ENCODE results near the gene MT3.
"Not testable (repeated sequence)": the region's sequence is repeated elsewhere in the genome, so short reads cannot be mapped to it uniquely, and the experiment has no call there.

MT3 gene

GRCh38 chr16:56618138-56618537, 28.8 kb downstream of the MT3 start:
- Histone ChIP-seq H3K9me3 (no peaks in the 10 kb centered on the region), H3K27ac (no peak overlapping the region), H3K27me3 (peaks cover 84% of the 10 kb centered on the region), H3K4me1 (ENCODE audit: control insufficient read depth in 1 of 2, insufficient read depth in 1 of 2, low read depth in 1 of 2, low read length in 1 of 2) (peaks cover 9 to 11% of the 10 kb centered on the region in 2 experiments), H3K36me3 (no peaks in the 10 kb centered on the region), H3K4me3 (ENCODE audit: low read depth in 1 of 2, low read length in 1 of 2) (no peak overlapping the region)
- TF ChIP-seq CTCF (IDR thresholded peaks at IDR 0.05): no peak

GRCh38 chr16:56620339-56620897, 31.1 kb downstream of the MT3 start:
- H3K4me1 ChIP-seq (ENCODE audit: control insufficient read depth in 1 of 2, insufficient read depth in 1 of 2, low read depth in 1 of 2, low read length in 1 of 2): peaks cover 9 to 11% of the 10 kb centered on the region in 2 experiments
- peaks cover 99% of the 10 kb centered on the region for H3K27me3 ChIP-seq
- no peaks in the 10 kb centered on the region for H3K36me3 ChIP-seq
- TF ChIP-seq CTCF (IDR thresholded peaks at IDR 0.05): no peak
- H3K4me3 ChIP-seq (ENCODE audit: low read depth in 1 of 2, low read length in 1 of 2): no peak overlapping the region
- H3K9me3 ChIP-seq: no peaks in the 10 kb centered on the region
- H3K27ac ChIP-seq: no peak overlapping the region

- H3K27ac ChIP-seq; H3K9me3 ChIP-seq; H3K4me3 ChIP-seq (ENCODE audit: low read depth in 1 of 2, low read length in 1 of 2); H3K4me1 ChIP-seq (ENCODE audit: control insufficient read depth in 1 of 2, insufficient read depth in 1 of 2, low read depth in 1 of 2, low read length in 1 of 2); H3K36me3 ChIP-seq: not testable (repeated sequence)
- peaks cover 99% of the 10 kb centered on the region for H3K27me3 ChIP-seq
These were observed 32.5 kb downstream of the MT3 start for GRCh38 chr16:56621665-56622445.

GRCh38 chr16:56623184-56623583, 33.9 kb downstream of the MT3 start:
- not testable (repeated sequence) for H3K27ac ChIP-seq; H3K4me3 ChIP-seq (ENCODE audit: low read depth in 1 of 2, low read length in 1 of 2); H3K9me3 ChIP-seq; H3K36me3 ChIP-seq; H3K4me1 ChIP-seq (ENCODE audit: control insufficient read depth in 1 of 2, insufficient read depth in 1 of 2, low read depth in 1 of 2, low read length in 1 of 2)
- H3K27me3 ChIP-seq: peaks cover 99% of the 10 kb centered on the region

GRCh38 chr16:56623637-56624036, 34.3 kb downstream of the MT3 start:
- Histone ChIP-seq H3K4me3 (ENCODE audit: low read depth in 1 of 2, low read length in 1 of 2) (no peak overlapping the region), H3K9me3 (no peaks in the 10 kb centered on the region), H3K27ac (no peak overlapping the region), H3K27me3 (peaks cover 99% of the 10 kb centered on the region), H3K4me1 (ENCODE audit: control insufficient read depth in 1 of 2, insufficient read depth in 1 of 2, low read depth in 1 of 2, low read length in 1 of 2) (no peaks in the 10 kb centered on the region), H3K36me3 (no peaks in the 10 kb centered on the region)
- no peak for TF ChIP-seq CTCF (IDR thresholded peaks at IDR 0.05)

GRCh38 chr16:56625140-56625942, 36.0 kb downstream of the MT3 start, which contains the start of gene MT1E:
MT1E (plus strand) TSS chr16:56625781; CDS start chr16:56625852, 71 bp downstream.
- no peaks in the 10 kb centered on the region for H3K4me1 ChIP-seq (ENCODE audit: control insufficient read depth in 1 of 2, insufficient read depth in 1 of 2, low read depth in 1 of 2, low read length in 1 of 2)
- no peak within 1 kb of the TSS for H3K4me3 ChIP-seq (ENCODE audit: low read depth in 1 of 2, low read length in 1 of 2)
- no peaks in the 10 kb centered on the region for H3K9me3 ChIP-seq
- TF ChIP-seq CTCF (IDR thresholded peaks at IDR 0.05): no peak
- no peaks in the 10 kb centered on the region for H3K36me3 ChIP-seq
- H3K27ac ChIP-seq: no peak within 1 kb of the TSS
- peaks cover 99% of the 10 kb centered on the region for H3K27me3 ChIP-seq
